GM12874 (cell line): ENCODE data around the gene APH1B.

Experiments used
- CTCF ChIP-seq: IDR thresholded peaks from 2 replicates; pipeline ENCODE4 v1.5.1; 2011; ENCODE audit warnings: low read depth, mild to moderate bottlenecking, control low read depth, low read length, moderate library complexity; ENCODE audit not compliant: insufficient read depth

APH1B gene

DNA sequence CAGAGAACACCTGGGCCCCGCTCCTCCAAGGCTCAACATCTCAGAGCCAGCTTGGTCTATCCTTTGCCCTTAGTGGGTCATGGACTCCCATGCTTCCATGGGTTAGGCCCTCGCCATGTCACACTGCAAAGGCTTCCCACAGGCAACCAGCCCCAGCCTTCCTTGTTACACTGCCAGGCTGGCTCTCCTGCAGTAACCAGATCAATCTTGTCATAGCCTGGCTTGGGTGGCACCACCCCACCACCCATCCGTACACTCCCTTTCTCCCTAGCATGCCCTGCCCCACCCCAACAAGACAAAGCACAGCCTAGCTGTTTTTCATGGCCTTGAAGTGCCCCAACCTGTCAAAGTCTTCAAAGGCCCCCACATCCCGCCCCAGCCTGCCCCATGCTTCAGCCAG, 73.8 kb downstream of the APH1B start:
- no peak for TF ChIP-seq CTCF

GRCh38 chr15:63352808-63353207, 75.4 kb downstream of the APH1B start:
- no peak for TF ChIP-seq CTCF

DNA sequence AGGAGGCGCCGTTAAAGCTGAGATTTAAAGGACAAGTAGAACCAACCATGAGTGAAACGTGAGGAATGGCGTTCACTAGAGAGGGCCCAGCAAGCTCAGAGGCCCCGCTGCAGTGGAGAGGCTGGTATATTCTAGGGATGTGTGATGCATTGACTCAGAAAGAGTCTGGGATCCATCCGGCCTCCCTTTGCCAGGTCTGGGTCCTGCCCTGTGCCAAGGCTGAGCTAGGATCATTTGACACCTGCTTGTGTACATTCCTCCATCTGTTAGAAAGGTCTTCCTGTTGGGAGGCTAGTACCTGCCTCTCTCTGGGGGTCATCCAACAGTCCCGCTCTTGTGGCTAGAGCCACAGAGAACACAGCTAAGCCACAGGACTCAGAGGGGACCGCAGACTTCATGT, 75.9 kb downstream of the APH1B start:
- no peak for TF ChIP-seq CTCF

- no peak for TF ChIP-seq CTCF
Measured at GRCh38 chr15:63353887-63354286, 76.5 kb downstream of the APH1B start.

DNA sequence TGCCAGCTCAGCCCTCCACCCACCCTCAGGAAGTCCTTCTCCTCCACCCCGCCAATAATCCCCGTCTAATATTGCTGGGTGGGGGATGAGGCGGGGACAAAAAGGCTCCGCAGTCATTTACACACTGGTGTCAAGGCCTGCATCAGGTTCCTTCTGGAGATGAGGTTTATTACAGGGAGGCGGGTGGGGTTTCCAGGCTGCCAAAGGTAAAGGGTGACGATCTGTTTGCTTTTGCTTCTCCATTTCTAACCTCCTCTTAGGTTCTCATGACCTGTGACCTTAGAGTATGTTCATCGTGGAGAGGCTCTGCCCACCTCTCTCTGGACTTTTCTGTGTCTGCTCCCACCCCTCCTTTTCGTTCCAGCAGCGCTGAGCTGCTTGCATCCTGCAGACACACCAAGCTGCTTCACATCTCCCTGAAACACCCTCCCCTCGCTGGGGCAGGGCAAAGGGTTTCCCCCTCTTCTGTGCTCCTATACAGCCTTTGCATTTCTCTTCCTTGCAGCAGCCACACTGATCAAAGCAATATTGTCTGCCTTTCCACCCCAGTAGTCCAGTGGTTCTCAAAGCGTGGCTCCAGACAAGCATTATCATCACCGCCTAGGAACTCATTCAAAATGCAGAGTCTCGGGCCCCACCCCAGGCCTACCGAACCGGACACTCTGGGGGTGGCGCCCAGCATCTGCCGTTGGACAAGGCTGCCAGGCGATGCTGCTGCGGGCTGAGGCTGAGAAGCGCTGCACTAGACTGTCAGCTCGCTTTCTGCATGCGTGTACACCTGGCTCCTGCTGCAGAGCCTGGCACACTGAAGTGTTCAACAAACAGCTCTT, 77.6 kb downstream of the APH1B start:
- TF ChIP-seq CTCF: no peak

GRCh38 chr15:63357061-63357460, 79.7 kb downstream of the APH1B start:
- TF ChIP-seq CTCF: no peak

DNA sequence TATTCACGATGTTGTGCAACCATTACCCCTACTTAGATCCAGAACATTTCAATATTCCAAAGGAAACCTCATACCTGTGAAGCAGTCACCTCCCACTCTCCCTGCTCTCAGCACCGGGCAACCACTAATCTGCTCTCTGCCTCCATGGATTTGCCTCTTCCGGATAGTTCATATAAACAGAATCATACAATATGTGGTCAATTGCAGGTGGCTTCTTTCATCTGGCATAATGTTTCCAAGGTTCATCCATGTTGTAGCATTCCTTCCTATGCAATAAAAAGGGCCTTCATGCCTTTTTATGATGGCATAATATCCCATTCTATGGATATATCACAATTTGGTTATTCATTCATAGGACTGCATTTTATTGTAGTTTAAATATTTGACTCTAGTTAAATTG, 80.3 kb downstream of the APH1B start:
- TF ChIP-seq CTCF: no peak
